GM12878 (cell line): ENCODE data around the gene CARHSP1. TPM values are rescaled to one million over a fixed set of nuclear protein-coding genes. Genes with fewer than 3 reads are reported as not detected.

Experiments used
- ATAC-seq: fragments of 200-7000 bp; cut with Tn5 transposase; 3 replicates; pipeline ENCODE4 v1.9.1; 2020; ENCODE audit warnings: mild to moderate bottlenecking, moderate library complexity
- BruUV-seq: library from RNA; stranded (reverse); fragments of 400-500 nt; replicated peaks from 2 replicates; lab custom pipeline; 2021; lab: Mats Ljungman, UMichigan
- CTCF ChIA-PET: fragments of 300-600 bp; sonication (Branson Sonifier 250); formaldehyde crosslinking; extraction: SDS; loops from one replicate; lab custom pipeline; 2021; ENCODE audit warnings: inconsistent platforms; lab: Yijun Ruan, JAX
- POLR2A ChIA-PET: fragments of 350-600 bp; formaldehyde crosslinking; extraction: SDS; loops from one replicate; lab custom pipeline; 2021; ENCODE audit warnings: inconsistent platforms; lab: Charles Lee
- RAD21 ChIA-PET: fragments of 300-600 bp; sonication (Branson Sonifier 250); formaldehyde crosslinking; loops from one replicate; lab custom pipeline; 2023; ENCODE audit warnings: antibody characterized with exemption; ENCODE audit not compliant: unreplicated experiment; lab: Charles Lee
- SMC1A ChIA-PET: fragments of 300-600 bp; sonication (Branson Sonifier 250); formaldehyde crosslinking; loops from one replicate; lab custom pipeline; 2023; ENCODE audit not compliant: unreplicated experiment, uncharacterized antibody; lab: Charles Lee
- DNase-seq: peaks from one replicate; pipeline ENCODE4 v3.0.0-alpha.2; 2011; ENCODE audit warnings: low read depth, low spot score
- FAIRE-seq: peaks from 3 replicates; lab custom pipeline; 2011; peaks lifted over from hg19 to GRCh38; lab: Jason Lieb, UNC
- H2AFZ ChIP-seq: 2 replicates; pipeline ENCODE4 v1.6.0; 2011; ENCODE audit warnings: low read depth, low read length, control low read depth; ENCODE audit not compliant: control insufficient read depth
- H3K27ac ChIP-seq: 2 replicates; pipeline ENCODE4 v1.5.1; 2011; ENCODE audit warnings: control low read depth; ENCODE audit not compliant: control insufficient read depth, insufficient read depth
- H3K27me3 ChIP-seq, 2 experiments: replicated peaks in 1 of 2; 2 replicates each; pipeline versions ENCODE4 v1.6.0 to v1.6.1; 2011; ENCODE audit warnings: low read length in 1 of 2; ENCODE audit not compliant: control insufficient read depth in 2 of 2, insufficient read depth in 2 of 2
- H3K36me3 ChIP-seq, 2 experiments: 2 replicates each; pipeline ENCODE4 v1.5.1; 2011; ENCODE audit warnings: low read length in 1 of 2; ENCODE audit not compliant: control insufficient read depth in 2 of 2, insufficient read depth in 2 of 2
- H3K4me1 ChIP-seq: 2 replicates; pipeline ENCODE4 v1.6.1; 2011; ENCODE audit warnings: mild to moderate bottlenecking, low read length, moderate library complexity, mixed read lengths; ENCODE audit not compliant: control insufficient read depth, insufficient read depth
- H3K4me2 ChIP-seq: 2 replicates; pipeline ENCODE4 v1.6.0; 2011; ENCODE audit warnings: control low read depth; ENCODE audit not compliant: control insufficient read depth, insufficient read depth
- H3K4me3 ChIP-seq: fragments of 200-600 bp; sonication (generic); 2 replicates; pipeline ENCODE4 v1.5.1; 2016
- H3K79me2 ChIP-seq: 2 replicates; pipeline ENCODE4 v1.6.0; 2011; ENCODE audit warnings: low read length; ENCODE audit not compliant: control insufficient read depth, insufficient read depth
- H3K9ac ChIP-seq: 2 replicates; pipeline ENCODE4 v1.8.0; 2011; ENCODE audit warnings: low read length, control low read depth, mixed read lengths; ENCODE audit not compliant: control insufficient read depth, insufficient read depth
- H3K9me3 ChIP-seq: replicated peaks from 3 replicates; pipeline ENCODE4 v1.5.1; 2011; ENCODE audit warnings: mild to moderate bottlenecking, low read length; ENCODE audit not compliant: control insufficient read depth, insufficient read depth
- H4K20me1 ChIP-seq: 2 replicates; pipeline ENCODE4 v1.6.0; 2011; ENCODE audit not compliant: control insufficient read depth, insufficient read depth
- EGR1 ChIP-seq, 2 experiments: IDR thresholded peaks; 1 replicate in 1 of 2; 2 replicates in 1 of 2; pipeline ENCODE4 v1.6.1; 2011 to 2012; ENCODE audit warnings: low read depth in 2 of 2, low read length in 2 of 2, borderline replicate concordance in 1 of 2, mild to moderate bottlenecking in 1 of 2, moderate library complexity in 1 of 2
- IKZF1 ChIP-seq: fragments of 450-650 bp; conservative IDR thresholded peaks from 2 replicates; pipeline ENCODE4 v1.6.1; 2017; ENCODE audit warnings: antibody characterized with exemption, mild to moderate bottlenecking
- MYB ChIP-seq: fragments of 150-350 bp; IDR thresholded peaks from 2 replicates; pipeline ENCODE4 v1.6.1; 2014; ENCODE audit warnings: mild to moderate bottlenecking, low read depth, low read length, borderline replicate concordance
- POU2F2 ChIP-seq: IDR thresholded peaks from 3 replicates; pipeline ENCODE4 v1.6.1; 2011; ENCODE audit warnings: low read depth, mild to moderate bottlenecking, low read length, borderline replicate concordance
- WGBS: methylation state at CpG from one replicate; pipeline ENCODE4 v1.1.6; 2016; ENCODE audit warnings: low lambda C conversion rate; ENCODE audit not compliant: insufficient replicate concordance, insufficient coverage; ENCODE audit errors: missing lambda C conversion rate; 5-methylcytosine and 5-hydroxymethylcytosine counted together
- in situ Hi-C: fragments of 300-500 bp; cut with MboI; formaldehyde crosslinking; loops from 9 replicates; pipeline ENCODE4 v1.14.3; 2018; ENCODE audit warnings: mixed read lengths
- intact Hi-C: fragments of 100-400 bp; cut with micrococcal nuclease; formaldehyde crosslinking; loops from one replicate; pipeline ENCODE4 v1.14.2; 2022; ENCODE audit not compliant: unreplicated experiment
- polyA plus RNA-seq, 11 experiments: library from polyadenylated mRNA; depleted of rRNA in 4 of 11; unstranded in 6 of 11; stranded (reverse) in 5 of 11; fragments of >200 nt; fragmentation: Nextera tagmentation in 4 of 11; fragmentation: Illumina TruSeq in 1 of 11; extraction: Ambion mirVana in 4 of 11; extraction: Trizol in 1 of 11; gene quantifications; 1 replicate in 1 of 11; 2 replicates in 10 of 11; pipeline versions ENCODE4 v1.2.1 to v1.2.3, GENCODE V29; 2011 to 2016; ENCODE audit warnings: inconsistent platforms in 2 of 11, missing spikeins in 2 of 11, low read depth in 1 of 11
- total RNA-seq, 4 experiments: library from RNA; depleted of rRNA in 3 of 4; stranded (reverse); fragments of >200 nt in 3 of 4; fragmentation: Illumina TruSeq in 1 of 4; extraction: Trizol in 1 of 4; gene quantifications; 2 replicates each; pipeline versions ENCODE4 v1.2.1 to v1.2.3, GENCODE V29; 2013 to 2021
- TF ChIP-seq, protein P1 (sequence below): fragments of 450-650 bp; IDR thresholded peaks from 2 replicates; pipeline ENCODE4 v1.6.1; 2016; ENCODE audit warnings: mild to moderate bottlenecking
- TF ChIP-seq, protein P2 (sequence below): fragments of 450-650 bp; IDR thresholded peaks from 2 replicates; pipeline ENCODE4 v1.6.1; 2018; ENCODE audit warnings: borderline replicate concordance, mild to moderate bottlenecking; ENCODE audit not compliant: partially characterized antibody

CARHSP1 gene
- total and polyA plus RNA-seq, 10 of the 15 experiments (the other 5 are each of a cell fraction or from before 2014, with no cell fraction given): 5.5 to 112 (median 67.0) TPM

DNA sequence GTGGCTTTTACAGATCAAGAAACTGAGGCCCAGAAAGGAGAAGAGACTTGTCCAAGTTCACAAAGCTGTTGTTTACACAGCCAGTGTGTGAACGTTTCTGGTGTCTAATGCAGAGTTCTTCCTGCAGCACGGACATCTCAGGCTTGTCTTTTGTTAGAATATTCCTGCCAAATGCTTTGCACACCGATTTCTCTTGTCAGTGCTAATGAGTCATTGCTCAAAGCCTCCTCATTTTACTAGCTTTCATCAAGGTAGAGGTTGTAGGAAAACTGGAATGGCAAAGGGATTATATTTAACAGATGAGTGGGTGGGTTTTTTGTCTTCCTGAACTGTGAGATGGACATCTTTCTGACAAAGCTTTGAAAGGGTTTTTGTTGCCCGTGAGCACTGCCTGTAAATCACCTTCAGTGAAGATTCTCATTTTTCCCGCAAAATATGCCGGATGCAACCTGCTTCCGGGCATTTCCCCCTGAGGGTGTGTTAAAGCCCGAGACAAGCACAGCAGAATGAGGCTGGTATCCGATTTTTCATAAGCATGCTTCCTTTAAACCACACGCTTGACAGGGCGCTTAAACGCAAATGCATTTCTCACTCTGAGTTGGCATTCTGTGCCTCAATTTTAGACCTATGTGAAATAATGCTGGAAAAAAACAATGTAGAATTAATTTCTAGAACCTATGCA is 56.5 kb downstream of the CARHSP1 start:
- no peak for ATAC-seq
- Histone ChIP-seq H3K9me3 (no peaks in the 10 kb centered on the region), H3K9ac (no peak overlapping the region), H3K36me3 (peaks cover 27 to 63% of the 10 kb centered on the region in 2 experiments), H3K4me2 (no peak overlapping the region), H3K79me2 (no peaks in the 10 kb centered on the region), H3K27ac (no peak overlapping the region), H3K4me1 (peaks cover 13% of the 10 kb centered on the region), H4K20me1 (no peaks in the 10 kb centered on the region; the same call in 1 of the 2 replicates), H3K4me3 (no peak overlapping the region), H3K27me3 (no peaks in the 10 kb centered on the region), H2AFZ (no peak overlapping the region)
- in situ Hi-C loops: no loop called here
- DNase-seq: no peak
- TF ChIP-seq IKZF1: no peak
- TF ChIP-seq, protein P1, sequence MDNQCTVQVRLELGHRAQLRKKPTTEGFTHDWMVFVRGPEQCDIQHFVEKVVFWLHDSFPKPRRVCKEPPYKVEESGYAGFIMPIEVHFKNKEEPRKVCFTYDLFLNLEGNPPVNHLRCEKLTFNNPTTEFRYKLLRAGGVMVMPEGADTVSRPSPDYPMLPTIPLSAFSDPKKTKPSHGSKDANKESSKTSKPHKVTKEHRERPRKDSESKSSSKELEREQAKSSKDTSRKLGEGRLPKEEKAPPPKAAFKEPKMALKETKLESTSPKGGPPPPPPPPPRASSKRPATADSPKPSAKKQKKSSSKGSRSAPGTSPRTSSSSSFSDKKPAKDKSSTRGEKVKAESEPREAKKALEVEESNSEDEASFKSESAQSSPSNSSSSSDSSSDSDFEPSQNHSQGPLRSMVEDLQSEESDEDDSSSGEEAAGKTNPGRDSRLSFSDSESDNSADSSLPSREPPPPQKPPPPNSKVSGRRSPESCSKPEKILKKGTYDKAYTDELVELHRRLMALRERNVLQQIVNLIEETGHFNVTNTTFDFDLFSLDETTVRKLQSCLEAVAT: no peak
- TF ChIP-seq MYB: no peak
- TF ChIP-seq POU2F2: no peak
- no peak for TF ChIP-seq EGR1 (IDR thresholded peaks at IDR 0.05; ENCODE audit: borderline replicate concordance in 1 of 2, low read depth in 2 of 2, low read length in 2 of 2)
- TF ChIP-seq, protein P2, sequence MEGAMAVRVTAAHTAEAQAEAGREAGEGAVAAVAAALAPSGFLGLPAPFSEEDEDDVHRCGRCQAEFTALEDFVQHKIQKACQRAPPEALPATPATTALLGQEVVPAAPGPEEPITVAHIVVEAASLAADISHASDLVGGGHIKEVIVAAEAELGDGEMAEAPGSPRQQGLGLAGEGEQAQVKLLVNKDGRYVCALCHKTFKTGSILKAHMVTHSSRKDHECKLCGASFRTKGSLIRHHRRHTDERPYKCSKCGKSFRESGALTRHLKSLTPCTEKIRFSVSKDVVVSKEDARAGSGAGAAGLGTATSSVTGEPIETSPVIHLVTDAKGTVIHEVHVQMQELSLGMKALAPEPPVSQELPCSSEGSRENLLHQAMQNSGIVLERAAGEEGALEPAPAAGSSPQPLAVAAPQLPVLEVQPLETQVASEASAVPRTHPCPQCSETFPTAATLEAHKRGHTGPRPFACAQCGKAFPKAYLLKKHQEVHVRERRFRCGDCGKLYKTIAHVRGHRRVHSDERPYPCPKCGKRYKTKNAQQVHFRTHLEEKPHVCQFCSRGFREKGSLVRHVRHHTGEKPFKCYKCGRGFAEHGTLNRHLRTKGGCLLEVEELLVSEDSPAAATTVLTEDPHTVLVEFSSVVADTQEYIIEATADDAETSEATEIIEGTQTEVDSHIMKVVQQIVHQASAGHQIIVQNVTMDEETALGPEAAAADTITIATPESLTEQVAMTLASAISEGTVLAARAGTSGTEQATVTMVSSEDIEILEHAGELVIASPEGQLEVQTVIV: no peak
- BruUV-seq: no TSS peak
- FAIRE-seq: no peak
- ChIA-PET SMC1A (interaction anchor here (0.6 to 1.8 kb wide), 3 partner anchors 43 to 124 kb away, joined by 3 to 5 read pairs (median 4); no protein-coding TSS in a partner anchor), POLR2A (no interaction called here), RAD21 (interaction anchor here (1.2 kb wide), 1 partner anchor 13 kb away, joined by 4 read pairs; no protein-coding TSS in a partner anchor), CTCF (interaction anchor here (1.1 kb wide), 1 partner anchor 68 kb away, joined by 4 read pairs; no protein-coding TSS in a partner anchor)
- intact Hi-C loops: no loop called here
- 20% methylated on average over 12 of the region's 12 CpGs for WGBS
